Measurements from ENCODE around the gene RWDD1.
A peak's percentile ranks its signal among the peaks of the same experiment; 100 is the strongest.

DNA sequence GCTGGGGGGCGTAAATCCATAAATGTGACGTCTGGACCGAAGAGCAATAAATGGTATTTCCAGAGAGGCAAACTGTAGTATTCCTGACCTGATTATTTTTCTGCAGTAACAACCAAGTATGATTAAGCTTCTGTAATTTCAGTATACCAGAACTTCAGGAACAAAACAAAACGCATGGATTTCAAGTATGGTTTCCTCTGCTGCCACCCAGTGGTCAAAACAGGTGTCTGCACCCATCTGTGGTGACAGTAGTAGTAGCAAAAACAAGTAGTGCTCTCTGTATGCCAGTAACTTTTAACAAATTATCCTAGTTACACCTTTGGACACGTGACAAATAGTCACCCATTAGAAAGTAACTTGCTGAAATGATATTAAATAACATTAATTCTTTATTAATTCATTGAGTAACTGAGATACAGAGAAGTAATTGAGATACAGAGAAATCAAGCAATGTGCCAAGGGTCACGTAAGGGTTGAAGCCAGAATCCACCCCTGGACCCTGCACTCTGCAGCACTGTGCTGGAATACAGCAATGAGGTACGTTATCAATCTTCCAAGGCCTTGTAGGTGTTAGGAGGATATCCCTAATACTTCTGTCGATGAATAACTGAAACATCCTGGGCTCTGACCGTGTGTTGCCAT is 9.8 kb upstream of the RWDD1 start:
- no peak for TF ChIP-seq POLR2A (IDR thresholded peaks at IDR 0.05; ENCODE audit: insufficient read depth in 1 of 2, low read depth in 2 of 2, low read length in 2 of 2)
- TF ChIP-seq BHLHE40 (IDR thresholded peaks at IDR 0.05; ENCODE audit: low read length): no peak
- TF ChIP-seq ZNF747 (CRISPR knock-in tag; IDR thresholded peaks at IDR 0.05; ENCODE audit: borderline replicate concordance): no peak
- TF ChIP-seq, protein P1, sequence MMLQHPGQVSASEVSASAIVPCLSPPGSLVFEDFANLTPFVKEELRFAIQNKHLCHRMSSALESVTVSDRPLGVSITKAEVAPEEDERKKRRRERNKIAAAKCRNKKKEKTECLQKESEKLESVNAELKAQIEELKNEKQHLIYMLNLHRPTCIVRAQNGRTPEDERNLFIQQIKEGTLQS (CRISPR knock-in tag; IDR thresholded peaks at IDR 0.05): no peak
- TF ChIP-seq, protein P2, sequence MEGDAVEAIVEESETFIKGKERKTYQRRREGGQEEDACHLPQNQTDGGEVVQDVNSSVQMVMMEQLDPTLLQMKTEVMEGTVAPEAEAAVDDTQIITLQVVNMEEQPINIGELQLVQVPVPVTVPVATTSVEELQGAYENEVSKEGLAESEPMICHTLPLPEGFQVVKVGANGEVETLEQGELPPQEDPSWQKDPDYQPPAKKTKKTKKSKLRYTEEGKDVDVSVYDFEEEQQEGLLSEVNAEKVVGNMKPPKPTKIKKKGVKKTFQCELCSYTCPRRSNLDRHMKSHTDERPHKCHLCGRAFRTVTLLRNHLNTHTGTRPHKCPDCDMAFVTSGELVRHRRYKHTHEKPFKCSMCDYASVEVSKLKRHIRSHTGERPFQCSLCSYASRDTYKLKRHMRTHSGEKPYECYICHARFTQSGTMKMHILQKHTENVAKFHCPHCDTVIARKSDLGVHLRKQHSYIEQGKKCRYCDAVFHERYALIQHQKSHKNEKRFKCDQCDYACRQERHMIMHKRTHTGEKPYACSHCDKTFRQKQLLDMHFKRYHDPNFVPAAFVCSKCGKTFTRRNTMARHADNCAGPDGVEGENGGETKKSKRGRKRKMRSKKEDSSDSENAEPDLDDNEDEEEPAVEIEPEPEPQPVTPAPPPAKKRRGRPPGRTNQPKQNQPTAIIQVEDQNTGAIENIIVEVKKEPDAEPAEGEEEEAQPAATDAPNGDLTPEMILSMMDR (CRISPR knock-in tag; IDR thresholded peaks at IDR 0.05): peak; percentile 91
- TF ChIP-seq POLR2AphosphoS5 (IDR thresholded peaks at IDR 0.05; ENCODE audit: low read depth, low read length): no peak
- TF ChIP-seq, protein P3, sequence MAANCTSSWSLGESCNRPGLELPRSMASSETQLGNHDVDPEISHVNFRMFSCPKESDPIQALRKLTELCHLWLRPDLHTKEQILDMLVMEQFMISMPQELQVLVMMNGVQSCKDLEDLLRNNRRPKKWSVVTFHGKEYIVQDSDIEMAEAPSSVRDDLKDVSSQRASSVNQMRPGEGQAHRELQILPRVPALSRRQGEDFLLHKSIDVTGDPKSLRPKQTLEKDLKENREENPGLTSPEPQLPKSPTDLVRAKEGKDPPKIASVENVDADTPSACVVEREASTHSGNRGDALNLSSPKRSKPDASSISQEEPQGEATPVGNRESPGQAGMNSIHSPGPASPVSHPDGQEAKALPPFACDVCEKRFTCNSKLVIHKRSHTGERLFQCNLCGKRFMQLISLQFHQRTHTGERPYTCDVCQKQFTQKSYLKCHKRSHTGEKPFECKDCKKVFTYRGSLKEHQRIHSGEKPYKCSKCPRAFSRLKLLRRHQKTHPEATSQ (CRISPR knock-in tag; IDR thresholded peaks at IDR 0.05; ENCODE audit: borderline replicate concordance): no peak
- no peak for TF ChIP-seq SMAD9 (CRISPR knock-in tag; IDR thresholded peaks at IDR 0.05)
- TF ChIP-seq CHD2 (IDR thresholded peaks at IDR 0.05; ENCODE audit: low read depth, low read length): no peak
- no peak for TF ChIP-seq RFXAP (CRISPR knock-in tag; IDR thresholded peaks at IDR 0.05; ENCODE audit: borderline replicate concordance)
- no peak for TF ChIP-seq ZFP82 (CRISPR knock-in tag; IDR thresholded peaks at IDR 0.05; ENCODE audit: borderline replicate concordance)
- TF ChIP-seq, protein P4, sequence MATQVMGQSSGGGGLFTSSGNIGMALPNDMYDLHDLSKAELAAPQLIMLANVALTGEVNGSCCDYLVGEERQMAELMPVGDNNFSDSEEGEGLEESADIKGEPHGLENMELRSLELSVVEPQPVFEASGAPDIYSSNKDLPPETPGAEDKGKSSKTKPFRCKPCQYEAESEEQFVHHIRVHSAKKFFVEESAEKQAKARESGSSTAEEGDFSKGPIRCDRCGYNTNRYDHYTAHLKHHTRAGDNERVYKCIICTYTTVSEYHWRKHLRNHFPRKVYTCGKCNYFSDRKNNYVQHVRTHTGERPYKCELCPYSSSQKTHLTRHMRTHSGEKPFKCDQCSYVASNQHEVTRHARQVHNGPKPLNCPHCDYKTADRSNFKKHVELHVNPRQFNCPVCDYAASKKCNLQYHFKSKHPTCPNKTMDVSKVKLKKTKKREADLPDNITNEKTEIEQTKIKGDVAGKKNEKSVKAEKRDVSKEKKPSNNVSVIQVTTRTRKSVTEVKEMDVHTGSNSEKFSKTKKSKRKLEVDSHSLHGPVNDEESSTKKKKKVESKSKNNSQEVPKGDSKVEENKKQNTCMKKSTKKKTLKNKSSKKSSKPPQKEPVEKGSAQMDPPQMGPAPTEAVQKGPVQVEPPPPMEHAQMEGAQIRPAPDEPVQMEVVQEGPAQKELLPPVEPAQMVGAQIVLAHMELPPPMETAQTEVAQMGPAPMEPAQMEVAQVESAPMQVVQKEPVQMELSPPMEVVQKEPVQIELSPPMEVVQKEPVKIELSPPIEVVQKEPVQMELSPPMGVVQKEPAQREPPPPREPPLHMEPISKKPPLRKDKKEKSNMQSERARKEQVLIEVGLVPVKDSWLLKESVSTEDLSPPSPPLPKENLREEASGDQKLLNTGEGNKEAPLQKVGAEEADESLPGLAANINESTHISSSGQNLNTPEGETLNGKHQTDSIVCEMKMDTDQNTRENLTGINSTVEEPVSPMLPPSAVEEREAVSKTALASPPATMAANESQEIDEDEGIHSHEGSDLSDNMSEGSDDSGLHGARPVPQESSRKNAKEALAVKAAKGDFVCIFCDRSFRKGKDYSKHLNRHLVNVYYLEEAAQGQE (IDR thresholded peaks at IDR 0.05; ENCODE audit: borderline replicate concordance in 1 of 2, low read depth in 1 of 2, low read length in 2 of 2): no peak

All from HepG2 (cell line).